Stomach (tissue), 9 donors: ENCODE results near the gene EHD4. TPM values are rescaled to one million over a fixed set of nuclear protein-coding genes. Genes with fewer than 3 reads are reported as not detected.

Source experiments
- DNase-seq, 2 donors: peaks; one replicate each; pipeline versions ENCODE4 v3.0.0 to v3.0.0-alpha.2; 2013 to 2019
- H3K27ac ChIP-seq, 5 donors: fragments of 200-600 bp in 4 of 5; sonication (generic) in 4 of 5; one replicate each; pipeline ENCODE4 v1.5.1; 2013 to 2019; ENCODE audit warnings: mild to moderate bottlenecking in 1 of 5, moderate library complexity in 1 of 5
- H3K27me3 ChIP-seq, 3 donors: fragments of 200-600 bp; sonication (generic); one replicate each; pipeline ENCODE4 v1.5.1; 2017 to 2019; ENCODE audit warnings: mixed run types in 1 of 3
- H3K36me3 ChIP-seq, 4 donors: fragments of 200-600 bp; sonication (generic); 1 replicate in 3 of 4; 2 replicates in 1 of 4; pipeline ENCODE4 v1.5.1; 2016 to 2019
- H3K4me1 ChIP-seq, 4 donors: fragments of 200-600 bp; sonication (generic); one replicate each; pipeline ENCODE4 v1.5.1; 2016 to 2019
- H3K4me3 ChIP-seq, 4 donors: fragments of 200-600 bp; sonication (generic) in 3 of 4; one replicate each; pipeline ENCODE4 v1.5.1; 2016 to 2019; ENCODE audit warnings: mild to moderate bottlenecking in 1 of 4
- H3K9me3 ChIP-seq, 4 donors: fragments of 200-600 bp; sonication (generic); one replicate each; pipeline ENCODE4 v1.5.1; 2016 to 2019
- CTCF ChIP-seq, 7 experiments: fragments of 450-650 bp in 4 of 7; fragments of 200-600 bp in 3 of 7; sonication (generic) in 3 of 7; IDR thresholded peaks; one replicate each; pipeline ENCODE4 v1.5.1; 2016 to 2019; ENCODE audit warnings: antibody characterized with exemption in 7 of 7, control low read depth in 2 of 7, mild to moderate bottlenecking in 1 of 7
- EP300 ChIP-seq: sonication (generic); formaldehyde crosslinking; IDR thresholded peaks from one replicate; pipeline ENCODE4 v1.6.1; 2017; ENCODE audit warnings: antibody characterized with exemption
- POLR2A ChIP-seq, 4 donors: fragments of 450-650 bp; IDR thresholded peaks; one replicate each; pipeline ENCODE4 v1.6.1; 2016; ENCODE audit warnings: antibody characterized with exemption in 4 of 4, control low read depth in 2 of 4, mild to moderate bottlenecking in 1 of 4, moderate library complexity in 1 of 4
- POLR2AphosphoS5 ChIP-seq, 3 donors: sonication (generic); formaldehyde crosslinking; IDR thresholded peaks; one replicate each; pipeline ENCODE4 v1.6.1; 2016; ENCODE audit warnings: antibody characterized with exemption in 3 of 3
- WGBS, 5 donors: extraction: QIAGEN DNeasy Blood & Tissue Kit in 3 of 5; methylation state at CpG; one replicate each; pipeline versions ENCODE4 v1.1.5 to v1.1.7; 2013 to 2018; 5-methylcytosine and 5-hydroxymethylcytosine counted together
- intact Hi-C: fragments of 100-400 bp; cut with DNase I; formaldehyde crosslinking; loops from one replicate; pipeline ENCODE4 v1.15.1; 2023; ENCODE audit warnings: low total_unique reads
- polyA plus RNA-seq, 3 donors: library from polyadenylated mRNA; stranded (reverse); fragments of 200-250 nt; gene quantifications; one replicate each; pipeline ENCODE4 v1.2.3, GENCODE V29; 2013
- total RNA-seq, 5 donors: library from RNA; depleted of rRNA; stranded (reverse); fragments of >200 nt; gene quantifications; one replicate each; pipeline versions ENCODE4 v1.1.0 to v1.2.3, GENCODE V29; 2014 to 2016
- donor health status: healthy with polysubstance abuse.
- donor health status: Bipolar disorder and iron deficiency.
- donor health status: healthy.

EHD4 gene
- total and polyA plus RNA-seq, 8 donors, result 5.8 to 86.4 (median 16.2) TPM

- peaks cover 31 to 77% (median 59%) of the 10 kb centered on the region in 4 donors for H3K4me1 ChIP-seq
- no peak for DNase-seq
Measured at GRCh38 chr15:41913256-41913655, 59.1 kb downstream of the EHD4 start.

GRCh38 chr15:41911691-41912345 lies 60.5 kb downstream of the EHD4 start:
- peaks cover 21 to 64% (median 47%) of the 10 kb centered on the region in 4 donors for H3K4me1 ChIP-seq
- TF ChIP-seq POLR2AphosphoS5 (IDR thresholded peaks at IDR 0.05), result no peak
- no peak for TF ChIP-seq EP300
- no peak for TF ChIP-seq CTCF (IDR thresholded peaks at IDR 0.05)
- H3K36me3 ChIP-seq, result peaks cover 11 to 44% (median 37%) of the 10 kb centered on the region in 4 donors
- no peak overlapping the region for H3K4me3 ChIP-seq
- intact Hi-C loops, result no loop called here
- 56 to 74% (median 65%) methylated on average over 9 to 14 of the region's 14 CpGs for WGBS, 5 donors
- H3K9me3 ChIP-seq, result no peaks in the 10 kb centered on the region
- no peak for DNase-seq
- no peaks in the 10 kb centered on the region for H3K27me3 ChIP-seq
- H3K27ac ChIP-seq, result peak overlapping the region in 4 of 5 donors; percentile 3 to 49 (median 34)

More at GRCh38 chr15:41913256-41913655, 59.1 kb downstream of the EHD4 start:
- 73 to 88% (median 81%) methylated on average over 3 of the region's 3 CpGs for WGBS, 5 donors
- intact Hi-C loops, result no loop called here
- TF ChIP-seq CTCF (IDR thresholded peaks at IDR 0.05) (no peak), POLR2A (IDR thresholded peaks at IDR 0.05) (no peak), POLR2AphosphoS5 (IDR thresholded peaks at IDR 0.05) (no peak), EP300 (no peak)
- H3K27me3 ChIP-seq, result no peaks in the 10 kb centered on the region
- no peak overlapping the region for H3K27ac ChIP-seq
- H3K9me3 ChIP-seq, result no peaks in the 10 kb centered on the region
- no peak overlapping the region for H3K4me3 ChIP-seq
- peaks cover 11 to 37% (median 26%) of the 10 kb centered on the region in 4 donors for H3K36me3 ChIP-seq

GRCh38 chr15:41908736-41909461 lies 63.5 kb downstream of the EHD4 start:
- TF ChIP-seq EP300 (no peak), POLR2AphosphoS5 (IDR thresholded peaks at IDR 0.05) (no peak), CTCF (IDR thresholded peaks at IDR 0.05) (no peak), POLR2A (IDR thresholded peaks at IDR 0.05) (no peak)
- H3K36me3 ChIP-seq, result peaks cover 11 to 59% (median 48%) of the 10 kb centered on the region in 4 donors

GRCh38 chr15:41907141-41907540 lies 65.2 kb downstream of the EHD4 start:
- H3K27me3 ChIP-seq, result no peaks in the 10 kb centered on the region

More at GRCh38 chr15:41908736-41909461, 63.5 kb downstream of the EHD4 start:
- 35 to 73% (median 57%) methylated on average over 14 to 17 of the region's 17 CpGs for WGBS, 5 donors
- H3K4me1 ChIP-seq, result peaks cover 21 to 54% (median 36%) of the 10 kb centered on the region in 4 donors
- peak; percentile 55 to 73 for DNase-seq
- peak overlapping the region; percentile 3 to 75 (median 66) for H3K27ac ChIP-seq
- intact Hi-C loops, result no loop called here
- H3K4me3 ChIP-seq, result no peak overlapping the region
- no peaks in the 10 kb centered on the region for H3K27me3 ChIP-seq
- no peaks in the 10 kb centered on the region for H3K9me3 ChIP-seq

More at GRCh38 chr15:41907141-41907540, 65.2 kb downstream of the EHD4 start:
- WGBS, 5 donors, result 85 to 97% (median 93%) methylated on average over 3 of the region's 3 CpGs
- peaks cover 14 to 66% (median 45%) of the 10 kb centered on the region in 4 donors for H3K36me3 ChIP-seq
- no peaks in the 10 kb centered on the region for H3K9me3 ChIP-seq
- TF ChIP-seq POLR2A (IDR thresholded peaks at IDR 0.05) (no peak), POLR2AphosphoS5 (IDR thresholded peaks at IDR 0.05) (no peak), EP300 (no peak), CTCF (IDR thresholded peaks at IDR 0.05) (no peak)
- no peak overlapping the region for H3K4me3 ChIP-seq
- peaks cover 19 to 41% (median 32%) of the 10 kb centered on the region in 4 donors for H3K4me1 ChIP-seq
- intact Hi-C loops, result no loop called here
- no peak for DNase-seq
- no peak overlapping the region for H3K27ac ChIP-seq
